ENCODE measurements around the gene PGA5.
"Not testable (repeated sequence)": the region's sequence is repeated elsewhere in the genome, so short reads cannot be mapped to it uniquely, and the experiment has no call there.

- TF ChIP-seq CTCF (IDR thresholded peaks at IDR 0.05; ENCODE audit: borderline replicate concordance, extremely low read depth, low read length, poor library complexity, severe bottlenecking); EZH2 (IDR thresholded peaks at IDR 0.05; ENCODE audit: borderline replicate concordance, low read depth, low read length, severe bottlenecking): not testable (repeated sequence)
These were observed 22.7 kb upstream of the PGA5 start for GRCh38 chr11:61218306-61218705.

All from DND-41 (cell line).